Measurements from ENCODE around the gene SLC35A4. TPM values are rescaled to one million over a fixed set of nuclear protein-coding genes. Genes with fewer than 3 reads are reported as not detected.

Gene SLC35A4
- total RNA-seq = 61.8 TPM in 2 replicates

- peak; percentile 83 for DNase-seq (ENCODE audit: low read depth)
- peak within 1 kb of the TSS; percentile 82 for H3K4me3 ChIP-seq (ENCODE audit: low read depth, low read length)
- TF ChIP-seq CTCF (conservative IDR thresholded peaks at IDR 0.05; ENCODE audit: low read depth, low read length) = no peak
These were observed at the start of gene SLC35A4, which contains the start of gene APBB3 for GRCh38 chr5:140564196-140565023. SLC35A4 (plus strand) TSS chr5:140564828; CDS start chr5:140567170, 2,342 bp downstream. APBB3 (minus strand) TSS chr5:140564598; CDS start chr5:140564245, 353 bp downstream.

DNA sequence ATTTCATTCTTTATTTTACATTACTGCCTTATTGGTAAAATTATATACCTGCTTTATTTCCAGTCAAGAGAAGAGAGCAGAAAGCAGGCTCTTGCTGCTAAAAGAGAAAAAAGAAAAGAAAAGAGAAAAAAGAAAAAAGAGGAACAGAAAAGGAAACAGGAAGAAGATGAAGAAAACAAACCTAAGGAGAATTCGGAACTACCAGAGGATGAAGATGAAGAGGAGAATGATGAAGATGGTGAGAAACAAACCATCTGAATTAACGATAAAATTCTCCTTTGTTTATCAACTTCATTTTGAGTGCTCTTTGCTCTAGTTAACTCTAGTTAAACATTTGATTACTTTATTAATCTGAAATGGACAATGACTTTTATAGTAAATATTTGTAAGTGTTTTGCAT, 40.6 kb upstream of the SLC35A4 start:
- H3K4me3 ChIP-seq (ENCODE audit: low read depth, low read length) = no peak overlapping the region
- no peak for TF ChIP-seq CTCF (conservative IDR thresholded peaks at IDR 0.05; ENCODE audit: low read depth, low read length)
- DNase-seq (ENCODE audit: low read depth) = no peak

DNA sequence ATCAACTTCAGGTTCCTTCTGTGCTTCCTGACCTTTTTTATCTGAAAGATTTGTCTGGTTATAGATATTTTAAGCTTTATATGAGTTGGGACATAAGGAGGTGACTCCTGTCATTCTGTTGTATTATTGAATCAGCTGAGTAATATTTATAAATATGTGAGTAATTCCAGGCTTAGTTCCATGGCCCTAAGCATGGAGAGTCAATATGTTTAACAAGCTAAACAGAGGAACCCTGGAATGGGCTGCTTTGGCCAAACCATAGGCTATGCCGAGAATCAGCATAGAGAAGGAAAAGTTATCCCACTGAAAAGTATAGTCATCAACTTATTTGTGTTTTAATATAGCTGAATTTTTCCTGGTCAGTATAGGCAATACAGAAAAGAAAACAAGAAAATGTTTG, 24.4 kb upstream of the SLC35A4 start:
- TF ChIP-seq CTCF (conservative IDR thresholded peaks at IDR 0.05; ENCODE audit: low read depth, low read length) = no peak
- no peak overlapping the region for H3K4me3 ChIP-seq (ENCODE audit: low read depth, low read length)
- DNase-seq (ENCODE audit: low read depth) = no peak

GRCh38 chr5:140542972-140543371, 21.7 kb upstream of the SLC35A4 start:
- no peak for DNase-seq (ENCODE audit: low read depth)
- no peak for TF ChIP-seq CTCF (conservative IDR thresholded peaks at IDR 0.05; ENCODE audit: low read depth, low read length)
- H3K4me3 ChIP-seq (ENCODE audit: low read depth, low read length) = no peak overlapping the region

DNA sequence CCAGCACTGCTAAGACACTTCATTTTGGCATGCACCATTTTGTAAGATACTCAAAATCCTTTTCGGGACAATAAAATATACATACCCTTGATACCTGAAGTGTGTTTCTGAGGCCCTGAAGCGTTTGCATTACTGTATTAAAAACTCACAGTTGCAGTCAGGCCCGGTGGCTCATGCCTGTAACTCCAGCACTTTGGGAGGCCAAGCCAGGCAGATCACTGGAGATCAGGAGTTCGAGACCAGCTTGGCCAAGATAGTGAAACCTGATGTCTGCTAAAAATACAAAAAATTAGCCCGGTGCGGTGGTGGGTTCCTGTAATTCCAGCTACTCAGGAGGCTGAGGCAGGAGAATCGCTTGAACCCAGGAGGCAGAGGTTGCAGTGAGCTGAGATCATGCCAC, 19.6 kb upstream of the SLC35A4 start:
- DNase-seq (ENCODE audit: low read depth) = no peak
- no peak for TF ChIP-seq CTCF (conservative IDR thresholded peaks at IDR 0.05; ENCODE audit: low read depth, low read length)
- H3K4me3 ChIP-seq (ENCODE audit: low read depth, low read length) = no peak overlapping the region

GRCh38 chr5:140545606-140546005, 19.0 kb upstream of the SLC35A4 start:
- no peak for DNase-seq (ENCODE audit: low read depth)
- no peak for TF ChIP-seq CTCF (conservative IDR thresholded peaks at IDR 0.05; ENCODE audit: low read depth, low read length)
- no peak overlapping the region for H3K4me3 ChIP-seq (ENCODE audit: low read depth, low read length)
